HL-60 (cell line): Measurements from ENCODE around the gene APOO.

Experiments
- GABPA ChIP-seq: IDR thresholded peaks from 2 replicates; pipeline ENCODE4 v1.6.1; 2012; ENCODE audit warnings: low read depth
- POLR2AphosphoS5 ChIP-seq: IDR thresholded peaks from 2 replicates; pipeline ENCODE4 v1.6.1; 2012; ENCODE audit warnings: low read depth
- SPI1 ChIP-seq: IDR thresholded peaks from 2 replicates; pipeline ENCODE4 v1.6.1; 2012; ENCODE audit warnings: low read depth, mild to moderate bottlenecking, borderline replicate concordance
- TF ChIP-seq, protein P1 (sequence below): IDR thresholded peaks from one replicate; pipeline ENCODE4 v1.5.1; 2011; ENCODE audit warnings: low read length, control low read depth, inconsistent platforms; ENCODE audit not compliant: insufficient read depth
- TF ChIP-seq, protein P2 (sequence below): IDR thresholded peaks from 2 replicates; pipeline ENCODE4 v1.6.1; 2012; ENCODE audit warnings: low read depth; ENCODE audit not compliant: insufficient replicate concordance

DNA sequence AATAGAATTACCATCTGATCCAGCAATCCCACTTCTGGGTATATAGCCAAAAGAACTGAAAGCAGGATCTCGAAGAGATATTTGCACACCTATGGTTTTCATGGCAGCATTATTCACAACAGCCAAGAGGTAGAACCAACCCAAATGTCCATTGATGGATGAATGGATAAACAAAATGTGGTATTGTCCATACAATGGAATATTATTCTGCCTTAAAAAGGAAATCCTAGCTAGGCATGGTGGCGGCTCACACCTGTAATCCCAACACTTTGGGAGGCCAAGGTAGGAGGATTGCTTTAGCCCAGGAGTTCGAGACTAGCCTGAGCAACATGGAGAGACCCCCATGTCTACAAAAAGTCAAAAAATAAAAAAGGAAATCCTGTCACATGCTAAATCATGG, 97.5 kb downstream of the APOO start:
- TF ChIP-seq POLR2AphosphoS5 (no peak), GABPA (no peak), SPI1 (no peak)
- TF ChIP-seq, protein P1, sequence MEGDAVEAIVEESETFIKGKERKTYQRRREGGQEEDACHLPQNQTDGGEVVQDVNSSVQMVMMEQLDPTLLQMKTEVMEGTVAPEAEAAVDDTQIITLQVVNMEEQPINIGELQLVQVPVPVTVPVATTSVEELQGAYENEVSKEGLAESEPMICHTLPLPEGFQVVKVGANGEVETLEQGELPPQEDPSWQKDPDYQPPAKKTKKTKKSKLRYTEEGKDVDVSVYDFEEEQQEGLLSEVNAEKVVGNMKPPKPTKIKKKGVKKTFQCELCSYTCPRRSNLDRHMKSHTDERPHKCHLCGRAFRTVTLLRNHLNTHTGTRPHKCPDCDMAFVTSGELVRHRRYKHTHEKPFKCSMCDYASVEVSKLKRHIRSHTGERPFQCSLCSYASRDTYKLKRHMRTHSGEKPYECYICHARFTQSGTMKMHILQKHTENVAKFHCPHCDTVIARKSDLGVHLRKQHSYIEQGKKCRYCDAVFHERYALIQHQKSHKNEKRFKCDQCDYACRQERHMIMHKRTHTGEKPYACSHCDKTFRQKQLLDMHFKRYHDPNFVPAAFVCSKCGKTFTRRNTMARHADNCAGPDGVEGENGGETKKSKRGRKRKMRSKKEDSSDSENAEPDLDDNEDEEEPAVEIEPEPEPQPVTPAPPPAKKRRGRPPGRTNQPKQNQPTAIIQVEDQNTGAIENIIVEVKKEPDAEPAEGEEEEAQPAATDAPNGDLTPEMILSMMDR: no peak
- TF ChIP-seq, protein P2, sequence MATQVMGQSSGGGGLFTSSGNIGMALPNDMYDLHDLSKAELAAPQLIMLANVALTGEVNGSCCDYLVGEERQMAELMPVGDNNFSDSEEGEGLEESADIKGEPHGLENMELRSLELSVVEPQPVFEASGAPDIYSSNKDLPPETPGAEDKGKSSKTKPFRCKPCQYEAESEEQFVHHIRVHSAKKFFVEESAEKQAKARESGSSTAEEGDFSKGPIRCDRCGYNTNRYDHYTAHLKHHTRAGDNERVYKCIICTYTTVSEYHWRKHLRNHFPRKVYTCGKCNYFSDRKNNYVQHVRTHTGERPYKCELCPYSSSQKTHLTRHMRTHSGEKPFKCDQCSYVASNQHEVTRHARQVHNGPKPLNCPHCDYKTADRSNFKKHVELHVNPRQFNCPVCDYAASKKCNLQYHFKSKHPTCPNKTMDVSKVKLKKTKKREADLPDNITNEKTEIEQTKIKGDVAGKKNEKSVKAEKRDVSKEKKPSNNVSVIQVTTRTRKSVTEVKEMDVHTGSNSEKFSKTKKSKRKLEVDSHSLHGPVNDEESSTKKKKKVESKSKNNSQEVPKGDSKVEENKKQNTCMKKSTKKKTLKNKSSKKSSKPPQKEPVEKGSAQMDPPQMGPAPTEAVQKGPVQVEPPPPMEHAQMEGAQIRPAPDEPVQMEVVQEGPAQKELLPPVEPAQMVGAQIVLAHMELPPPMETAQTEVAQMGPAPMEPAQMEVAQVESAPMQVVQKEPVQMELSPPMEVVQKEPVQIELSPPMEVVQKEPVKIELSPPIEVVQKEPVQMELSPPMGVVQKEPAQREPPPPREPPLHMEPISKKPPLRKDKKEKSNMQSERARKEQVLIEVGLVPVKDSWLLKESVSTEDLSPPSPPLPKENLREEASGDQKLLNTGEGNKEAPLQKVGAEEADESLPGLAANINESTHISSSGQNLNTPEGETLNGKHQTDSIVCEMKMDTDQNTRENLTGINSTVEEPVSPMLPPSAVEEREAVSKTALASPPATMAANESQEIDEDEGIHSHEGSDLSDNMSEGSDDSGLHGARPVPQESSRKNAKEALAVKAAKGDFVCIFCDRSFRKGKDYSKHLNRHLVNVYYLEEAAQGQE: no peak
